Smooth muscle cell of the pulmonary artery (primary cell): ENCODE data around the gene UCP3. TPM values are rescaled to one million over a fixed set of nuclear protein-coding genes. Genes with fewer than 3 reads are reported as not detected.

Experiments used
- total RNA-seq: library from RNA; depleted of rRNA; stranded (reverse); fragments of >200 nt; gene quantifications from 2 replicates; pipeline ENCODE4 v1.2.3, GENCODE V29; 2014

UCP3 gene, protein sequence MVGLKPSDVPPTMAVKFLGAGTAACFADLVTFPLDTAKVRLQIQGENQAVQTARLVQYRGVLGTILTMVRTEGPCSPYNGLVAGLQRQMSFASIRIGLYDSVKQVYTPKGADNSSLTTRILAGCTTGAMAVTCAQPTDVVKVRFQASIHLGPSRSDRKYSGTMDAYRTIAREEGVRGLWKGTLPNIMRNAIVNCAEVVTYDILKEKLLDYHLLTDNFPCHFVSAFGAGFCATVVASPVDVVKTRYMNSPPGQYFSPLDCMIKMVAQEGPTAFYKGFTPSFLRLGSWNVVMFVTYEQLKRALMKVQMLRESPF
- 0.65 and 0.73 TPM in 2 replicates for total RNA-seq

DNA sequence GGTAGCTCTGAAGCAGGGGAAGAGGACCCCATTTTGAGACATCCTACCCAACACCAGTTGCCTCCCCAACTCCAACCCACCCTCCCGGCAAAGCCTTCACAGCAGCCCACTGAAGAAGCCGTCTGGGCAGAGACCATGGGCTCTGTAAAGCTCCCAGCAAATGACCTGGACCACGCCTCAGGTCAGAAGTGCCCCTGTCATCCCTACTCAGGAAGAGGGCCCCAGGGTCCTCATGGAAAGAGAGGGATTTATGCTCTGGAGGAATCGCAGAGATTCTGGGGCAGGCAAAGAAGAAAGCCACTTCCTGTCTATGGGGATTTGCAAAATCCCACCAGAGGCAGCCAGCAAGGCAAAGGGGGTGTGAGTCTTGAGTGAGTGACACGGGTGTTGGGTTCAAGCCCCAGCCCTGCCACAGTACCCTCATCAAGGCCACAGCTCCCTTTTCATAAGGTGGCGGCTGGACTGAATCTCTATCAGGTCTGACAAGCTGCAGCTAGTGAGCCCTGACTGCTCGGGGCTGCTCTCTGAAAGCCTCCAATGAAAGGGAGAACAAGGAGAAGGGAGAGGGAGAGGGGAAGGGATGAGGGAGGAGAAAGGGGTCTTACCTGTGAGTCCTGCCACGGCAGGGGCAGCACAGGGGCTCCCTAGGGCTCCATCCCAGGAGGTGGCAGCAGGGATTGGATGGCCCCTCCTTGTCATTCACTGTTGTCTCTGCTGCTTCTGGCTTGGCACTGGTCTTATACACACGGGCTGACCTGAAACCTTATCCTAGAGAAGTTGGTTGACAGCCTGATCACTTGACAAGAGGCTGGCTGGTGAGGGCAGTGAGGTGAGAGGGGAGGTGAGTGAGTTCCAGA lies at the start of gene UCP3:
UCP3 (minus strand) TSS at position 713 of the 857 bp plus-strand sequence. CDS start 2,043 bp downstream, outside the sequence.

DNA sequence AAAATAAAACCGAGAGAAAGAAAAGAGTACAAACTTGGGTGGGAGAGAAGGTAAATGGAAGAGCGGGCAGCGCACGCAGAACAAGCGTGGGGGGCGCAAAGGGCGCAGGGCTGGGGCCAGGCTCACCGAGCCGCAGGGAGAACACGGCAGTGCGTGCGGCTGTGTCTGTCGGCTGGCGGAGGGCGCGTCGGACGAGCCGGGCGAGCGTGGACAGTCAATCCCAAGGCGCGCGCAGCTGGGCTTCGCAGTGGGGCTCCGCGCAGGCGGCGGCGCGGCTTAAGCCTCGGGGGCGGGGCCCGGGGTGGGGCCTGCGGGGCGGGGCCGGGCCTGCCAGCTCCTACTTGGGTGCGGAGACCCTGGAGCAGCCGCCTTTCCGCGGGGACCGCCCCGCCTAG lies 26.3 kb downstream of the UCP3 start, which contains the start of gene UCP2:
UCP2 (minus strand) TSS at position 249 of the 395 bp plus-strand sequence. CDS start 4,465 bp downstream, outside the sequence.

DNA sequence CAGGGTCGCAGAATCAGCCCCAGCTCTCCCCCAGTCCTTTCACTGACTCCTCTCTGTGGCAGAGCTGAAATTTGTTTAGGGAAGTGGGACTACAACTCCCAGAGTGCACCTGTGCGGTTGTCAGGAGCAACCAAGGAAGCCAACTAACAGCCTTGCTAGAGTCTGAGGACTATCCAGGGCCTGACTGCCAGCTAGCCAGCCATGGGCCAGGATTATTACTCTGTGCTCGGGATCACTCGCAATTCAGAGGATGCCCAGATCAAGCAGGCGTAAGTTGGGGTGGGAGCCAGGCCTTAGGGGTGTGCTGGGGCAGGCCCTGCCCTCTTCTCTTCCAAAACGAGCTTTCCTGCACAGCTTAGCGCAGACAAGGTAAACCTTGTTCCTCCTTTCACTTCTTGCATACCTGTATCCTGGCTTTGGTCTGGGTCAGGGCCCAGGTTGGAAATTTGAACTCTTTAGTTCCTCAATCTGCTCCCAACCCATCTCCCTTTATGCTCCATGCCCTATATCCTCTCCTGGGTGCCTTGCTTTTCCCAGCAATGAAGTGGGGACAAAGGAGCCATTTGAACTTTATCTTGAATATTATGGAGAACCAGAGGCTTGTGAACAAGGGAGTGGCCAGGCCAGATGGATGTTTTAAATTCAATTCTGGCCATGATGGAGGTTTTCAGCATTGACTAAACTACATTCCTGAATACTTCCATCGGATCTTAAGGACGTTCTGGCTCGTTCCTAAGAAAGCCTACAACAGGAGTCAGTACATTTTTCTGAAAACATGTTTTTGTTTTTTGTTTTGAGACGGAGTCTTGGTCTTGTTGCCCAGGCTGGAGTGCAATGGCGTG lies 57.8 kb downstream of the UCP3 start, which contains the start of gene DNAJB13:
DNAJB13 (plus strand) TSS at position 158 of the 842 bp plus-strand sequence; CDS start at position 202, 44 bp downstream.

Other genes with a start within 250 kb of the UCP3 start
- 130 and 148 TPM in 2 replicates for gene RAB6A, start 248.0 kb downstream of the UCP3 start, total RNA-seq
- 18.3 and 20.3 TPM in 2 replicates for gene MRPL48, start 221.2 kb downstream of the UCP3 start, total RNA-seq
- gene COA4, start 132.2 kb downstream of the UCP3 start, total RNA-seq = 39.2 and 49.4 TPM in 2 replicates
- gene PAAF1, start 132.1 kb downstream of the UCP3 start, total RNA-seq = 14.7 and 16.3 TPM in 2 replicates
- gene DNAJB13, start 58.1 kb downstream of the UCP3 start, total RNA-seq = 0.07 TPM in 1 of 2 replicates, not detected in the other
- 0.13 and 0.39 TPM in 2 replicates for gene UCP2, start 26.2 kb downstream of the UCP3 start, total RNA-seq
- gene C2CD3, start 161.9 kb upstream of the UCP3 start, total RNA-seq = 12.1 and 14.8 TPM in 2 replicates
- 48.0 and 49.3 TPM in 2 replicates for gene PPME1, start 162.2 kb upstream of the UCP3 start, total RNA-seq